Sigmoid colon (tissue), 7 donors: ENCODE data around the gene WWC2. TPM values are rescaled to one million over a fixed set of nuclear protein-coding genes. Genes with fewer than 3 reads are reported as not detected.

ENCODE experiments used
- DNase-seq: peaks from one replicate; pipeline ENCODE4 v3.0.0-alpha.2; 2019
- H3K27ac ChIP-seq, 4 donors: fragments of 200-600 bp; sonication (generic); one replicate each; pipeline ENCODE4 v1.5.1; 2016 to 2019; ENCODE audit warnings: mild to moderate bottlenecking in 1 of 4
- H3K27me3 ChIP-seq, 3 donors: fragments of 200-600 bp; sonication (generic); one replicate each; pipeline ENCODE4 v1.5.1; 2019; ENCODE audit warnings: mild to moderate bottlenecking in 1 of 3
- H3K36me3 ChIP-seq, 4 donors: fragments of 200-600 bp; sonication (generic); one replicate each; pipeline ENCODE4 v1.5.1; 2016 to 2019
- H3K4me1 ChIP-seq, 4 donors: fragments of 200-600 bp; sonication (generic); one replicate each; pipeline ENCODE4 v1.5.1; 2017 to 2019
- H3K4me3 ChIP-seq, 4 donors: fragments of 200-600 bp; sonication (generic); one replicate each; pipeline ENCODE4 v1.5.1; 2017 to 2019; ENCODE audit warnings: mild to moderate bottlenecking in 2 of 4, moderate library complexity in 1 of 4
- H3K9me3 ChIP-seq, 4 donors: fragments of 200-600 bp in 3 of 4; sonication (generic) in 3 of 4; one replicate each; pipeline versions ENCODE4 v1.5.1 to v1.6.1; 2013 to 2019
- CTCF ChIP-seq, 4 experiments: fragments of 450-650 bp in 3 of 4; fragments of 200-600 bp in 1 of 4; IDR thresholded peaks; one replicate each; pipeline ENCODE4 v1.5.1; 2016 to 2019; ENCODE audit warnings: antibody characterized with exemption in 4 of 4, mild to moderate bottlenecking in 3 of 4, moderate library complexity in 2 of 4
- EP300 ChIP-seq, 4 donors: sonication (generic); formaldehyde crosslinking; IDR thresholded peaks; one replicate each; pipeline ENCODE4 v1.6.1; 2017; ENCODE audit warnings: antibody characterized with exemption in 4 of 4
- POLR2A ChIP-seq, 2 donors: fragments of 450-650 bp; IDR thresholded peaks; one replicate each; pipeline ENCODE4 v1.6.1; 2016; ENCODE audit warnings: antibody characterized with exemption in 2 of 2, mild to moderate bottlenecking in 2 of 2, moderate library complexity in 2 of 2
- POLR2AphosphoS5 ChIP-seq, 4 donors: sonication (generic); formaldehyde crosslinking; IDR thresholded peaks; one replicate each; pipeline ENCODE4 v1.6.1; 2017; ENCODE audit warnings: antibody characterized with exemption in 4 of 4
- WGBS, 2 donors: extraction: QIAGEN DNeasy Blood & Tissue Kit; methylation state at CpG; one replicate each; pipeline ENCODE4 v1.1.7; 2013; 5-methylcytosine and 5-hydroxymethylcytosine counted together
- intact Hi-C: fragments of 100-400 bp; cut with DNase I; formaldehyde crosslinking; loops from one replicate; pipeline ENCODE4 v1.15.1; 2023
- polyA plus RNA-seq, 3 donors: library from polyadenylated mRNA; stranded (reverse); fragments of 200-250 nt; gene quantifications; one replicate each; pipeline ENCODE4 v1.2.3, GENCODE V29; 2013
- total RNA-seq, 4 donors: library from RNA; depleted of rRNA; stranded (reverse); fragments of >200 nt; gene quantifications; one replicate each; pipeline ENCODE4 v1.1.0, GENCODE V29; 2016
- donor health status: healthy with polysubstance abuse.
- donor health status: Bipolar disorder and iron deficiency.
- donor health status: healthy.

WWC2 gene
- total and polyA plus RNA-seq, 7 donors = 1.2 to 53.5 (median 27.0) TPM

- DNase-seq = no peak
- TF ChIP-seq POLR2A (IDR thresholded peaks at IDR 0.05) (no peak), CTCF (IDR thresholded peaks at IDR 0.05) (no peak), EP300 (IDR thresholded peaks at IDR 0.05) (no peak), POLR2AphosphoS5 (IDR thresholded peaks at IDR 0.05) (no peak)
- 77 to 84% methylated on average over 20 of the region's 20 CpGs for WGBS, 2 donors
- Histone ChIP-seq H3K27me3 (no peaks in the 10 kb centered on the region), H3K9me3 (no peaks in the 10 kb centered on the region), H3K4me1 (no peaks in the 10 kb centered on the region), H3K36me3 (no peaks in the 10 kb centered on the region), H3K4me3 (no peak overlapping the region), H3K27ac (no peak overlapping the region)
- intact Hi-C loops = no loop called here
Observed at GRCh38 chr4:183356931-183357675, 258.0 kb downstream of the WWC2 start.

GRCh38 chr4:183358215-183358755 is 259.2 kb downstream of the WWC2 start:
- TF ChIP-seq POLR2A (IDR thresholded peaks at IDR 0.05) (no peak), POLR2AphosphoS5 (IDR thresholded peaks at IDR 0.05) (no peak), EP300 (IDR thresholded peaks at IDR 0.05) (no peak), CTCF (IDR thresholded peaks at IDR 0.05) (no peak)
- H3K4me3 ChIP-seq = no peak overlapping the region
- H3K9me3 ChIP-seq = no peaks in the 10 kb centered on the region
- intact Hi-C loops = no loop called here
- no peak overlapping the region for H3K27ac ChIP-seq
- H3K36me3 ChIP-seq = no peaks in the 10 kb centered on the region
- H3K27me3 ChIP-seq = no peaks in the 10 kb centered on the region
- DNase-seq = no peak
- H3K4me1 ChIP-seq = no peaks in the 10 kb centered on the region
- 88 to 90% methylated on average over 13 of the region's 13 CpGs for WGBS, 2 donors

- Histone ChIP-seq H3K27ac (no peak overlapping the region), H3K4me3 (no peak overlapping the region), H3K27me3 (no peaks in the 10 kb centered on the region), H3K36me3 (no peaks in the 10 kb centered on the region), H3K9me3 (no peaks in the 10 kb centered on the region), H3K4me1 (no peaks in the 10 kb centered on the region)
- 75 to 77% methylated on average over 11 of the region's 11 CpGs for WGBS, 2 donors
- DNase-seq = no peak
- intact Hi-C loops = no loop called here
- TF ChIP-seq POLR2AphosphoS5 (IDR thresholded peaks at IDR 0.05) (no peak), POLR2A (IDR thresholded peaks at IDR 0.05) (no peak), EP300 (IDR thresholded peaks at IDR 0.05) (no peak), CTCF (IDR thresholded peaks at IDR 0.05) (no peak)
Observed at GRCh38 chr4:183360161-183360919, 261.3 kb downstream of the WWC2 start.

- intact Hi-C loops = no loop called here
- H3K4me1 ChIP-seq = no peaks in the 10 kb centered on the region
- no peak for DNase-seq
- no peak overlapping the region for H3K27ac ChIP-seq
- TF ChIP-seq EP300 (IDR thresholded peaks at IDR 0.05) = no peak
- TF ChIP-seq POLR2A (IDR thresholded peaks at IDR 0.05) = no peak
- no peak for TF ChIP-seq POLR2AphosphoS5 (IDR thresholded peaks at IDR 0.05)
- no peak for TF ChIP-seq CTCF (IDR thresholded peaks at IDR 0.05)
- H3K4me3 ChIP-seq = no peak overlapping the region
- no peaks in the 10 kb centered on the region for H3K9me3 ChIP-seq
- H3K27me3 ChIP-seq = no peaks in the 10 kb centered on the region
- 93 to 95% methylated on average over 4 of the region's 4 CpGs for WGBS, 2 donors
- no peaks in the 10 kb centered on the region for H3K36me3 ChIP-seq
Observed at GRCh38 chr4:183362036-183362435, 263.0 kb downstream of the WWC2 start.
